ENCODE data around the gene ROS1. TPM values are rescaled to one million over a fixed set of nuclear protein-coding genes. Genes with fewer than 3 reads are reported as not detected.

ROS1 gene
- total RNA-seq, 1 experiment from 2014 or later, result not detected

DNA sequence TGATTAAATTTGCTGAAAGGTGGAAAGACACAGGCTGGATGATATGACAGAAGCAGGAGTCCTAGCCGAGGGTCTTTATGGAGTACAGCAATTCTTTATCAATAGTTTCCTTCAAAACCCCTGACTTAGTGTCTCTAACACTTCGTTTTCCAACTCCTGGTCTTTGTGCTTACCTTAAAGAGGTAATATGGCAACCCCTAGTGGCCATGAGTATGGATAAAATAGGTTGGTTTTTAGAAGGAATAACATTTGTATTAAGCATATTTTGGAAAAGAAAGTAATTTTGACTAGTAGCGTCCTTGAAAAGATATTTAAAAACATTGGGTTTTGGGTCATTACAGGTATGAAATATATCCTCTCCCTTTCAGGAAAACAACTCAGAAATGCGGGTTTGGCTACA lies 108.5 kb downstream of the ROS1 start:
- no peak overlapping the region for H3K56ac ChIP-seq (ENCODE audit: insufficient read length, low read depth, low read length)
- no peaks in the 10 kb centered on the region for H3K79me2 ChIP-seq (ENCODE audit: insufficient read depth, low read length)
- H4K91ac ChIP-seq (ENCODE audit: insufficient read length, low read depth, low read length), result no peak overlapping the region
- no peak overlapping the region for H2AFZ ChIP-seq (ENCODE audit: low read length)
- no peak overlapping the region for H2BK20ac ChIP-seq (ENCODE audit: low read depth, low read length, poor library complexity, severe bottlenecking)
- H3K4me1 ChIP-seq (ENCODE audit: insufficient read depth, low read length), result no peaks in the 10 kb centered on the region
- no peak for DNase-seq
- H3K36me3 Mint-ChIP-seq (ENCODE audit: insufficient read depth in 1 of 3, low read depth in 3 of 3), result no peaks in the 10 kb centered on the region
- no peak overlapping the region for H3K27ac ChIP-seq (ENCODE audit: insufficient read length, low read depth, low read length)
- no peaks in the 10 kb centered on the region for H3K23me2 ChIP-seq (ENCODE audit: insufficient read length, low read depth, low read length, poor library complexity, severe bottlenecking)
- no peaks in the 10 kb centered on the region for H4K20me1 ChIP-seq (ENCODE audit: control insufficient read depth, insufficient read depth, insufficient read length)
- H3T11ph ChIP-seq (ENCODE audit: low read length), result no peak overlapping the region
- H3K4me3 Mint-ChIP-seq, result no peak overlapping the region
- no peak overlapping the region for H2BK12ac ChIP-seq (ENCODE audit: insufficient read length, low read depth, low read length)
- H4K5ac ChIP-seq (ENCODE audit: insufficient read length, low read depth, low read length), result no peak overlapping the region
- H2AK5ac ChIP-seq (ENCODE audit: insufficient read length, low read length), result no peak overlapping the region
- no peak overlapping the region for H2BK120ac ChIP-seq (ENCODE audit: low read depth, low read length, poor library complexity, severe bottlenecking)
- H3K27me3 ChIP-seq (ENCODE audit: insufficient read depth, low read length), result no peaks in the 10 kb centered on the region
- no peak overlapping the region for H2BK15ac ChIP-seq (ENCODE audit: low read depth, low read length)
- H2BK5ac ChIP-seq (ENCODE audit: insufficient read length, low read length), result no peak overlapping the region
- H3K27me3 Mint-ChIP-seq (ENCODE audit: low read depth), result no peaks in the 10 kb centered on the region; the same call in 1 of the 2 replicates
- H3K4me1 Mint-ChIP-seq, result peaks cover under 1 to 9% of the 10 kb centered on the region in 2 experiments; a peak in 2 of 4 replicates
- no CpG with 5 or more reads among the region's 4 CpGs for WGBS (ENCODE audit: extremely low coverage, insufficient read length, low lambda C conversion rate)
- H3K4me2 ChIP-seq (ENCODE audit: insufficient read depth, insufficient read length, low read length), result no peak overlapping the region
- H3K18ac ChIP-seq (ENCODE audit: insufficient read length, low read depth, low read length), result no peak overlapping the region
- no peaks in the 10 kb centered on the region for H3K9me3 ChIP-seq (ENCODE audit: control insufficient read depth, low read depth, low read length)
- no peaks in the 10 kb centered on the region for H3K9me3 Mint-ChIP-seq
- no peak overlapping the region for H4K8ac ChIP-seq (replicated peaks; ENCODE audit: insufficient read length, low read depth, low read length)
- H3K23ac ChIP-seq (ENCODE audit: insufficient read length, low read depth, low read length), result no peak overlapping the region
- H3K4ac ChIP-seq (ENCODE audit: low read depth, low read length), result no peak overlapping the region
- H3K14ac ChIP-seq (ENCODE audit: insufficient read depth, low read length), result no peak overlapping the region
- no peak overlapping the region for H3K27ac Mint-ChIP-seq
- TF ChIP-seq, protein P1, sequence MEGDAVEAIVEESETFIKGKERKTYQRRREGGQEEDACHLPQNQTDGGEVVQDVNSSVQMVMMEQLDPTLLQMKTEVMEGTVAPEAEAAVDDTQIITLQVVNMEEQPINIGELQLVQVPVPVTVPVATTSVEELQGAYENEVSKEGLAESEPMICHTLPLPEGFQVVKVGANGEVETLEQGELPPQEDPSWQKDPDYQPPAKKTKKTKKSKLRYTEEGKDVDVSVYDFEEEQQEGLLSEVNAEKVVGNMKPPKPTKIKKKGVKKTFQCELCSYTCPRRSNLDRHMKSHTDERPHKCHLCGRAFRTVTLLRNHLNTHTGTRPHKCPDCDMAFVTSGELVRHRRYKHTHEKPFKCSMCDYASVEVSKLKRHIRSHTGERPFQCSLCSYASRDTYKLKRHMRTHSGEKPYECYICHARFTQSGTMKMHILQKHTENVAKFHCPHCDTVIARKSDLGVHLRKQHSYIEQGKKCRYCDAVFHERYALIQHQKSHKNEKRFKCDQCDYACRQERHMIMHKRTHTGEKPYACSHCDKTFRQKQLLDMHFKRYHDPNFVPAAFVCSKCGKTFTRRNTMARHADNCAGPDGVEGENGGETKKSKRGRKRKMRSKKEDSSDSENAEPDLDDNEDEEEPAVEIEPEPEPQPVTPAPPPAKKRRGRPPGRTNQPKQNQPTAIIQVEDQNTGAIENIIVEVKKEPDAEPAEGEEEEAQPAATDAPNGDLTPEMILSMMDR (conservative IDR thresholded peaks at IDR 0.05), result peak; percentile 74
- no peaks in the 10 kb centered on the region for H3K79me1 ChIP-seq (ENCODE audit: insufficient read depth, low read depth, low read length, poor library complexity, severe bottlenecking)
- no peak overlapping the region for H3K9ac ChIP-seq (ENCODE audit: extremely low read depth, insufficient read length, low read length)
